PFSK-1 (cell line): Measurements from ENCODE around the gene TMEM120B.

ENCODE experiments used
- FOXP2 ChIP-seq: optimal IDR thresholded peaks from 2 replicates; pipeline ENCODE3; 2011; ENCODE audit warnings: borderline replicate concordance, control low read depth, inconsistent platforms; ENCODE audit not compliant: insufficient read depth; ENCODE audit errors: extremely low read length, extremely low read depth
- POLR2AphosphoS5 ChIP-seq: IDR thresholded peaks from 2 replicates; pipeline ENCODE4 v1.6.1; 2012; ENCODE audit warnings: low read depth, mild to moderate bottlenecking, control low read depth, low read length, moderate library complexity
- REST ChIP-seq, 2 experiments: IDR thresholded peaks; 2 replicates each; pipeline versions ENCODE4 v1.6.1 to v1.8.0; 2011 to 2012; ENCODE audit warnings: low read depth in 2 of 2, low read length in 2 of 2, control low read depth in 1 of 2, inconsistent platforms in 1 of 2, mild to moderate bottlenecking in 1 of 2, moderate library complexity in 1 of 2; ENCODE audit not compliant: insufficient read depth in 1 of 2
- SIN3A ChIP-seq: IDR thresholded peaks from 2 replicates; pipeline ENCODE4 v1.6.1; 2012; ENCODE audit warnings: mild to moderate bottlenecking, low read length, moderate library complexity, borderline replicate concordance; ENCODE audit not compliant: insufficient read depth
- TAF1 ChIP-seq: IDR thresholded peaks from 2 replicates; pipeline ENCODE4 v1.6.1; 2012; ENCODE audit warnings: low read length, control low read depth, borderline replicate concordance; ENCODE audit not compliant: insufficient read depth

GRCh38 chr12:121798787-121799155, 86.2 kb downstream of the TMEM120B start:
- TF ChIP-seq REST (IDR thresholded peaks at IDR 0.05; ENCODE audit: insufficient read depth in 1 of 2, low read depth in 2 of 2, low read length in 2 of 2) (no peak), POLR2AphosphoS5 (no peak), SIN3A (no peak), FOXP2 (no peak), TAF1 (no peak)
